WTC11 (cell line): ENCODE data around the gene CYP27B1. TPM values are rescaled to one million over a fixed set of nuclear protein-coding genes. Genes with fewer than 3 reads are reported as not detected.

ENCODE experiments used
- ATAC-seq: fragments of 200-7000 bp; cut with Tn5 transposase; 2 replicates; pipeline ENCODE4 v1.10.0; 2021; ENCODE audit warnings: mild to moderate bottlenecking, moderate library complexity
- CTCF ChIA-PET: fragments of 300-600 bp; sonication (Branson Sonifier 250); formaldehyde crosslinking; loops from one replicate; lab custom pipeline; 2021; ENCODE audit warnings: antibody characterized with exemption; lab: Charles Lee
- POLR2A ChIA-PET: fragments of 350-600 bp; sonication (Branson Sonifier 250); formaldehyde crosslinking; loops from one replicate; lab custom pipeline; 2021; ENCODE audit warnings: antibody characterized with exemption; lab: Charles Lee
- DNase-seq: peaks from one replicate; pipeline ENCODE4 v3.0.0; 2021; ENCODE audit warnings: low spot score
- H3K27ac Mint-ChIP-seq: 2 replicates; pipeline ENCODE4 v1.8.0; 2021; ENCODE audit warnings: mixed read lengths
- H3K27me3 Mint-ChIP-seq: 2 replicates; pipeline ENCODE4 v1.8.0; 2021; ENCODE audit warnings: low read depth, mild to moderate bottlenecking, moderate library complexity, mixed read lengths
- H3K36me3 Mint-ChIP-seq: 2 replicates; pipeline ENCODE4 v1.8.0; 2021; ENCODE audit warnings: mixed read lengths
- H3K4me1 Mint-ChIP-seq: 2 replicates; pipeline ENCODE4 v1.8.0; 2022; ENCODE audit warnings: mixed read lengths
- H3K4me3 Mint-ChIP-seq: 2 replicates; pipeline ENCODE4 v1.8.0; 2021; ENCODE audit warnings: mild to moderate bottlenecking, moderate library complexity, mixed read lengths
- H3K9me3 Mint-ChIP-seq: 2 replicates; pipeline ENCODE4 v1.8.0; 2021; ENCODE audit warnings: mixed read lengths
- CBFB ChIP-seq: sonication (generic); formaldehyde crosslinking; IDR thresholded peaks from 2 replicates; pipeline ENCODE4 v1.8.1; 2022; ENCODE audit warnings: mild to moderate bottlenecking, low read depth, missing genetic modification reagents
- ELF4 ChIP-seq: sonication (generic); formaldehyde crosslinking; IDR thresholded peaks from 2 replicates; pipeline ENCODE4 v1.8.1; 2022; ENCODE audit warnings: low read depth, mild to moderate bottlenecking, moderate library complexity, missing genetic modification reagents
- FOXJ3 ChIP-seq: sonication (generic); formaldehyde crosslinking; IDR thresholded peaks from 2 replicates; pipeline ENCODE4 v1.9.0; 2021; ENCODE audit warnings: missing genetic modification reagents, mild to moderate bottlenecking, borderline replicate concordance
- JAZF1 ChIP-seq: fragments of 250-450 bp; sonication (Bioruptor Pico); IDR thresholded peaks from 2 replicates; pipeline ENCODE4 v1.9.0; 2021; ENCODE audit warnings: moderate library complexity, mild to moderate bottlenecking, inconsistent platforms
- KAT7 ChIP-seq: sonication (generic); formaldehyde crosslinking; IDR thresholded peaks from 2 replicates; pipeline ENCODE4 v1.8.1; 2023; ENCODE audit warnings: missing genetic modification reagents, mild to moderate bottlenecking, borderline replicate concordance
- MYBL2 ChIP-seq: sonication (generic); formaldehyde crosslinking; IDR thresholded peaks from 2 replicates; pipeline ENCODE4 v1.8.1; 2023; ENCODE audit warnings: mild to moderate bottlenecking, moderate library complexity, missing genetic modification reagents
- NR2C2 ChIP-seq: sonication (generic); formaldehyde crosslinking; IDR thresholded peaks from 2 replicates; pipeline ENCODE4 v1.8.0; 2022; ENCODE audit warnings: mild to moderate bottlenecking, missing genetic modification reagents
- NR3C1 ChIP-seq: sonication (generic); formaldehyde crosslinking; conservative IDR thresholded peaks from 2 replicates; pipeline ENCODE4 v1.8.1; 2023; ENCODE audit warnings: low read depth, mild to moderate bottlenecking, missing genetic modification reagents
- OVOL2 ChIP-seq: fragments of 250-450 bp; sonication (Bioruptor Pico); IDR thresholded peaks from 2 replicates; pipeline ENCODE4 v1.9.0; 2021; ENCODE audit warnings: mild to moderate bottlenecking, borderline replicate concordance
- ZNF396 ChIP-seq: fragments of 250-450 bp; sonication (Bioruptor Pico); IDR thresholded peaks from 2 replicates; pipeline ENCODE4 v1.8.0; 2021; ENCODE audit warnings: mild to moderate bottlenecking, moderate library complexity, borderline replicate concordance
- ZNF671 ChIP-seq: fragments of 250-450 bp; sonication (Bioruptor Pico); IDR thresholded peaks from 2 replicates; pipeline ENCODE4 v1.8.0; 2021; ENCODE audit warnings: mild to moderate bottlenecking
- total RNA-seq: library from RNA; stranded (reverse); gene quantifications from 3 replicates; pipeline ENCODE4 v1.2.3, GENCODE V29; 2021
- TF ChIP-seq, protein P1 (sequence below): fragments of 250-450 bp; sonication (Bioruptor Pico); IDR thresholded peaks from 2 replicates; pipeline ENCODE4 v1.9.0; 2021; ENCODE audit warnings: mild to moderate bottlenecking
- TF ChIP-seq, protein P2 (sequence below): fragments of 250-450 bp; sonication (Bioruptor Pico); IDR thresholded peaks from 2 replicates; pipeline ENCODE4 v1.9.0; 2021; ENCODE audit warnings: moderate library complexity, mild to moderate bottlenecking, inconsistent platforms, borderline replicate concordance
- TF ChIP-seq, protein P3 (sequence below): sonication (generic); formaldehyde crosslinking; IDR thresholded peaks from 2 replicates; pipeline ENCODE4 v1.8.0; 2023; ENCODE audit warnings: missing genetic modification reagents, mild to moderate bottlenecking, borderline replicate concordance
- TF ChIP-seq, protein P4 (sequence below): sonication (generic); formaldehyde crosslinking; IDR thresholded peaks from 2 replicates; pipeline ENCODE4 v1.8.1; 2023; ENCODE audit warnings: mild to moderate bottlenecking, missing genetic modification reagents, moderate library complexity
- TF ChIP-seq, protein P5 (sequence below): sonication (generic); formaldehyde crosslinking; IDR thresholded peaks from 2 replicates; pipeline ENCODE4 v1.8.0; 2023; ENCODE audit warnings: mild to moderate bottlenecking, missing genetic modification reagents
- TF ChIP-seq, protein P6 (sequence below): sonication (generic); formaldehyde crosslinking; IDR thresholded peaks from 2 replicates; pipeline ENCODE4 v1.8.1; 2022; ENCODE audit warnings: missing genetic modification reagents, borderline replicate concordance
- TF ChIP-seq, protein P7 (sequence below): sonication (generic); formaldehyde crosslinking; IDR thresholded peaks from 2 replicates; pipeline ENCODE4 v1.8.0; 2022; ENCODE audit warnings: missing genetic modification reagents

The CYP27B1 gene
- total RNA-seq, 1 experiment from 2014 or later: 2.1 TPM

GRCh38 chr12:57724003-57724935, 42.6 kb downstream of the CYP27B1 start:
- H3K27me3 Mint-ChIP-seq: peaks cover 67% of the 10 kb centered on the region
- no peak for ATAC-seq
- TF ChIP-seq CBFB (CRISPR knock-in tag) (no peak), OVOL2 (no peak), JAZF1 (CRISPR knock-in tag) (no peak), NR2C2 (no peak), ZNF671 (no peak), KAT7 (CRISPR knock-in tag) (no peak), NR3C1 (CRISPR knock-in tag) (no peak), MYBL2 (CRISPR knock-in tag) (no peak), FOXJ3 (no peak), ELF4 (CRISPR knock-in tag) (no peak)
- TF ChIP-seq, protein P1, sequence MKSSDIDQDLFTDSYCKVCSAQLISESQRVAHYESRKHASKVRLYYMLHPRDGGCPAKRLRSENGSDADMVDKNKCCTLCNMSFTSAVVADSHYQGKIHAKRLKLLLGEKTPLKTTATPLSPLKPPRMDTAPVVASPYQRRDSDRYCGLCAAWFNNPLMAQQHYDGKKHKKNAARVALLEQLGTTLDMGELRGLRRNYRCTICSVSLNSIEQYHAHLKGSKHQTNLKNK (CRISPR knock-in tag): no peak
- TF ChIP-seq, protein P2, sequence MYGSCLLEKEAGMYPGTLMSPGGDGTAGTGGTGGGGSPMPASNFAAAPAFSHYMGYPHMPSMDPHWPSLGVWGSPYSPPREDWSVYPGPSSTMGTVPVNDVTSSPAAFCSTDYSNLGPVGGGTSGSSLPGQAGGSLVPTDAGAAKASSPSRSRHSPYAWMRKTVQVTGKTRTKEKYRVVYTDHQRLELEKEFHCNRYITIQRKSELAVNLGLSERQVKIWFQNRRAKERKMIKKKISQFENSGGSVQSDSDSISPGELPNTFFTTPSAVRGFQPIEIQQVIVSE (CRISPR knock-in tag): no peak
- TF ChIP-seq, protein P3, sequence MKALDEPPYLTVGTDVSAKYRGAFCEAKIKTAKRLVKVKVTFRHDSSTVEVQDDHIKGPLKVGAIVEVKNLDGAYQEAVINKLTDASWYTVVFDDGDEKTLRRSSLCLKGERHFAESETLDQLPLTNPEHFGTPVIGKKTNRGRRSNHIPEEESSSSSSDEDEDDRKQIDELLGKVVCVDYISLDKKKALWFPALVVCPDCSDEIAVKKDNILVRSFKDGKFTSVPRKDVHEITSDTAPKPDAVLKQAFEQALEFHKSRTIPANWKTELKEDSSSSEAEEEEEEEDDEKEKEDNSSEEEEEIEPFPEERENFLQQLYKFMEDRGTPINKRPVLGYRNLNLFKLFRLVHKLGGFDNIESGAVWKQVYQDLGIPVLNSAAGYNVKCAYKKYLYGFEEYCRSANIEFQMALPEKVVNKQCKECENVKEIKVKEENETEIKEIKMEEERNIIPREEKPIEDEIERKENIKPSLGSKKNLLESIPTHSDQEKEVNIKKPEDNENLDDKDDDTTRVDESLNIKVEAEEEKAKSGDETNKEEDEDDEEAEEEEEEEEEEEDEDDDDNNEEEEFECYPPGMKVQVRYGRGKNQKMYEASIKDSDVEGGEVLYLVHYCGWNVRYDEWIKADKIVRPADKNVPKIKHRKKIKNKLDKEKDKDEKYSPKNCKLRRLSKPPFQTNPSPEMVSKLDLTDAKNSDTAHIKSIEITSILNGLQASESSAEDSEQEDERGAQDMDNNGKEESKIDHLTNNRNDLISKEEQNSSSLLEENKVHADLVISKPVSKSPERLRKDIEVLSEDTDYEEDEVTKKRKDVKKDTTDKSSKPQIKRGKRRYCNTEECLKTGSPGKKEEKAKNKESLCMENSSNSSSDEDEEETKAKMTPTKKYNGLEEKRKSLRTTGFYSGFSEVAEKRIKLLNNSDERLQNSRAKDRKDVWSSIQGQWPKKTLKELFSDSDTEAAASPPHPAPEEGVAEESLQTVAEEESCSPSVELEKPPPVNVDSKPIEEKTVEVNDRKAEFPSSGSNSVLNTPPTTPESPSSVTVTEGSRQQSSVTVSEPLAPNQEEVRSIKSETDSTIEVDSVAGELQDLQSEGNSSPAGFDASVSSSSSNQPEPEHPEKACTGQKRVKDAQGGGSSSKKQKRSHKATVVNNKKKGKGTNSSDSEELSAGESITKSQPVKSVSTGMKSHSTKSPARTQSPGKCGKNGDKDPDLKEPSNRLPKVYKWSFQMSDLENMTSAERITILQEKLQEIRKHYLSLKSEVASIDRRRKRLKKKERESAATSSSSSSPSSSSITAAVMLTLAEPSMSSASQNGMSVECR: no peak
- TF ChIP-seq, protein P4, sequence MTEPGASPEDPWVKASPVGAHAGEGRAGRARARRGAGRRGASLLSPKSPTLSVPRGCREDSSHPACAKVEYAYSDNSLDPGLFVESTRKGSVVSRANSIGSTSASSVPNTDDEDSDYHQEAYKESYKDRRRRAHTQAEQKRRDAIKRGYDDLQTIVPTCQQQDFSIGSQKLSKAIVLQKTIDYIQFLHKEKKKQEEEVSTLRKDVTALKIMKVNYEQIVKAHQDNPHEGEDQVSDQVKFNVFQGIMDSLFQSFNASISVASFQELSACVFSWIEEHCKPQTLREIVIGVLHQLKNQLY: no peak
- TF ChIP-seq, protein P5, sequence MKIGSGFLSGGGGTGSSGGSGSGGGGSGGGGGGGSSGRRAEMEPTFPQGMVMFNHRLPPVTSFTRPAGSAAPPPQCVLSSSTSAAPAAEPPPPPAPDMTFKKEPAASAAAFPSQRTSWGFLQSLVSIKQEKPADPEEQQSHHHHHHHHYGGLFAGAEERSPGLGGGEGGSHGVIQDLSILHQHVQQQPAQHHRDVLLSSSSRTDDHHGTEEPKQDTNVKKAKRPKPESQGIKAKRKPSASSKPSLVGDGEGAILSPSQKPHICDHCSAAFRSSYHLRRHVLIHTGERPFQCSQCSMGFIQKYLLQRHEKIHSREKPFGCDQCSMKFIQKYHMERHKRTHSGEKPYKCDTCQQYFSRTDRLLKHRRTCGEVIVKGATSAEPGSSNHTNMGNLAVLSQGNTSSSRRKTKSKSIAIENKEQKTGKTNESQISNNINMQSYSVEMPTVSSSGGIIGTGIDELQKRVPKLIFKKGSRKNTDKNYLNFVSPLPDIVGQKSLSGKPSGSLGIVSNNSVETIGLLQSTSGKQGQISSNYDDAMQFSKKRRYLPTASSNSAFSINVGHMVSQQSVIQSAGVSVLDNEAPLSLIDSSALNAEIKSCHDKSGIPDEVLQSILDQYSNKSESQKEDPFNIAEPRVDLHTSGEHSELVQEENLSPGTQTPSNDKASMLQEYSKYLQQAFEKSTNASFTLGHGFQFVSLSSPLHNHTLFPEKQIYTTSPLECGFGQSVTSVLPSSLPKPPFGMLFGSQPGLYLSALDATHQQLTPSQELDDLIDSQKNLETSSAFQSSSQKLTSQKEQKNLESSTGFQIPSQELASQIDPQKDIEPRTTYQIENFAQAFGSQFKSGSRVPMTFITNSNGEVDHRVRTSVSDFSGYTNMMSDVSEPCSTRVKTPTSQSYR: no peak
- TF ChIP-seq, all 79 proteins: peak for 0
- Mint-ChIP-seq H3K4me3 (no peak overlapping the region), H3K36me3 (peaks cover 5% of the 10 kb centered on the region), H3K27ac (no peak overlapping the region), H3K4me1 (peaks cover 15% of the 10 kb centered on the region), H3K9me3 (no peaks in the 10 kb centered on the region)
- ChIA-PET CTCF (interaction anchor here (0.6 to 5.8 kb wide), 4 partner anchors 12 to 97 kb away, joined by 3 to 146 read pairs (median 5); partner anchors contain the start of genes AGAP2, B4GALNT1 and OS9), POLR2A (no interaction called here)
- no peak for DNase-seq

DNA sequence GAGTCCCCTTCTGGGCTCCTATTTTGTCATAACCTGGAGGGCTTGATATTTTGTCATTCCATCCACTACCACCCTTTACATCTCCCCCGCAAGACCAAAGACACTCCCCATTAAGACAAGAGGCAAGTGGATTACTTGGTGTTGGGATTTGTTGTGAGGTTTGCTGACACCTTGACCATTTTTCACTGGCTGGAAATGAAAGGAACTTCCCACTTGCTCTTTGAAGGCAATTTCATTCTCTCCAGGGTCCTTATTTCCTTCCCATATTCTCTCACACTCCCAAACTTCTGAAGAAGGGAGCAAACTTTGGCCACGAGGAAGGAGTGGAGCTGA, 43.3 kb downstream of the CYP27B1 start:
- Mint-ChIP-seq H3K36me3 (peaks cover 9% of the 10 kb centered on the region), H3K27ac (no peak overlapping the region), H3K27me3 (peaks cover 60% of the 10 kb centered on the region), H3K9me3 (no peaks in the 10 kb centered on the region), H3K4me1 (peaks cover 15% of the 10 kb centered on the region), H3K4me3 (no peak overlapping the region)
- CTCF ChIA-PET: interaction anchor here (0.6 to 5.8 kb wide), 4 partner anchors 12 to 140 kb away, joined by 3 to 146 read pairs (median 4); partner anchors contain the start of genes AGAP2 and B4GALNT1
- POLR2A ChIA-PET: no interaction called here
- no peak for ATAC-seq
- DNase-seq: no peak
- TF ChIP-seq, protein P6, sequence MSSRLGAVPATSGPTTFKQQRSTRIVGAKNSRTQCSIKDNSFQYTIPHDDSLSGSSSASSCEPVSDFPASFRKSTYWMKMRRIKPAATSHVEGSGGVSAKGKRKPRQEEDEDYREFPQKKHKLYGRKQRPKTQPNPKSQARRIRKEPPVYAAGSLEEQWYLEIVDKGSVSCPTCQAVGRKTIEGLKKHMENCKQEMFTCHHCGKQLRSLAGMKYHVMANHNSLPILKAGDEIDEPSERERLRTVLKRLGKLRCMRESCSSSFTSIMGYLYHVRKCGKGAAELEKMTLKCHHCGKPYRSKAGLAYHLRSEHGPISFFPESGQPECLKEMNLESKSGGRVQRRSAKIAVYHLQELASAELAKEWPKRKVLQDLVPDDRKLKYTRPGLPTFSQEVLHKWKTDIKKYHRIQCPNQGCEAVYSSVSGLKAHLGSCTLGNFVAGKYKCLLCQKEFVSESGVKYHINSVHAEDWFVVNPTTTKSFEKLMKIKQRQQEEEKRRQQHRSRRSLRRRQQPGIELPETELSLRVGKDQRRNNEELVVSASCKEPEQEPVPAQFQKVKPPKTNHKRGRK (CRISPR knock-in tag): no peak
- TF ChIP-seq, protein P2 (CRISPR knock-in tag): no peak
- TF ChIP-seq, protein P7, sequence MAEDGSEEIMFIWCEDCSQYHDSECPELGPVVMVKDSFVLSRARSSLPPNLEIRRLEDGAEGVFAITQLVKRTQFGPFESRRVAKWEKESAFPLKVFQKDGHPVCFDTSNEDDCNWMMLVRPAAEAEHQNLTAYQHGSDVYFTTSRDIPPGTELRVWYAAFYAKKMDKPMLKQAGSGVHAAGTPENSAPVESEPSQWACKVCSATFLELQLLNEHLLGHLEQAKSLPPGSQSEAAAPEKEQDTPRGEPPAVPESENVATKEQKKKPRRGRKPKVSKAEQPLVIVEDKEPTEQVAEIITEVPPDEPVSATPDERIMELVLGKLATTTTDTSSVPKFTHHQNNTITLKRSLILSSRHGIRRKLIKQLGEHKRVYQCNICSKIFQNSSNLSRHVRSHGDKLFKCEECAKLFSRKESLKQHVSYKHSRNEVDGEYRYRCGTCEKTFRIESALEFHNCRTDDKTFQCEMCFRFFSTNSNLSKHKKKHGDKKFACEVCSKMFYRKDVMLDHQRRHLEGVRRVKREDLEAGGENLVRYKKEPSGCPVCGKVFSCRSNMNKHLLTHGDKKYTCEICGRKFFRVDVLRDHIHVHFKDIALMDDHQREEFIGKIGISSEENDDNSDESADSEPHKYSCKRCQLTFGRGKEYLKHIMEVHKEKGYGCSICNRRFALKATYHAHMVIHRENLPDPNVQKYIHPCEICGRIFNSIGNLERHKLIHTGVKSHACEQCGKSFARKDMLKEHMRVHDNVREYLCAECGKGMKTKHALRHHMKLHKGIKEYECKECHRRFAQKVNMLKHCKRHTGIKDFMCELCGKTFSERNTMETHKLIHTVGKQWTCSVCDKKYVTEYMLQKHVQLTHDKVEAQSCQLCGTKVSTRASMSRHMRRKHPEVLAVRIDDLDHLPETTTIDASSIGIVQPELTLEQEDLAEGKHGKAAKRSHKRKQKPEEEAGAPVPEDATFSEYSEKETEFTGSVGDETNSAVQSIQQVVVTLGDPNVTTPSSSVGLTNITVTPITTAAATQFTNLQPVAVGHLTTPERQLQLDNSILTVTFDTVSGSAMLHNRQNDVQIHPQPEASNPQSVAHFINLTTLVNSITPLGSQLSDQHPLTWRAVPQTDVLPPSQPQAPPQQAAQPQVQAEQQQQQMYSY (CRISPR knock-in tag): no peak
- TF ChIP-seq ZNF396: no peak
- no peak for TF ChIP-seq ZNF671
